ENCODE data around the gene ZNF230. TPM values are rescaled to one million over a fixed set of nuclear protein-coding genes. Genes with fewer than 3 reads are reported as not detected.

ZNF230 gene
- total and polyA plus RNA-seq, 2 donors (not counting 3 experiments of a cell fraction or from before 2014, with no cell fraction given) = 1.4 to 2.9 TPM

DNA sequence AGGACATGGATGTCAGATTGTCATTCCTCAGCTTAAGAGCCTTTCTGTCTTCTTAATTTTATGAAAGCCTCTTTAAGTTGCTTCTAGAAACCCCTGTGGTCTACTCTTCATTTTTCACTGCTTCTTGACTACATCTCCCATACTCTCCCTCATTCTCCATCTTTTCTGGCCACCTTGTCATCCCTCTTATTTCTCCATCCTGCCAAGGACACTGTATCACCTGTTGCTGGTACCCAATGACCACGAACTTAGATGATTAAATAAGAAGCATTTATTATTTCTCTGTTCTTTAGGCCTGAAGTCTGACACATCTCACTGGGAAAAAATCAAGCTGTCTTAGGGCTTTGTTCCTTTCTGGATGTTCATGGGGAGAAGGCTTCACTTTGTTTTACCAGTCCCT lies 58.3 kb downstream of the ZNF230 start:
- Histone ChIP-seq H3K9me3 (replicated peaks; ENCODE audit: control insufficient read depth, insufficient read depth, low read length) (peaks cover 2% of the 10 kb centered on the region), H3K36me3 (ENCODE audit: control insufficient read depth in 2 of 2, extremely low read depth in 1 of 2, insufficient read depth in 2 of 2, low read length in 2 of 2) (peaks cover 1 to 19% of the 10 kb centered on the region in 2 experiments), H2AFZ (ENCODE audit: low read depth, low read length) (no peak overlapping the region), H3K4me1 (ENCODE audit: control insufficient read depth, extremely low read depth, insufficient read depth, low read length) (no peaks in the 10 kb centered on the region), H3K9me1 (replicated peaks; ENCODE audit: control insufficient read depth, extremely low read depth, insufficient read depth, low read length) (no peaks in the 10 kb centered on the region), H3K27me3 (ENCODE audit: control insufficient read depth in 2 of 2, insufficient read depth in 2 of 2, low read length in 2 of 2) (no peaks in the 10 kb centered on the region), H4K20me1 (replicated peaks; ENCODE audit: control insufficient read depth, extremely low read depth, insufficient read depth, low read length) (no peaks in the 10 kb centered on the region), H3K9ac (replicated peaks; ENCODE audit: extremely low read depth, insufficient read depth, low read length) (no peak overlapping the region), H3K4me3 (replicated peaks in 1 of 3; ENCODE audit: insufficient read depth in 1 of 3, low read depth in 1 of 3, low read length in 3 of 3) (no peak overlapping the region), H3K79me2 (ENCODE audit: control insufficient read depth, insufficient read depth, low read length) (no peaks in the 10 kb centered on the region), H3K27ac (ENCODE audit: insufficient read depth, low read depth, low read length) (no peak overlapping the region), H3K4me2 (ENCODE audit: insufficient read depth, low read length) (no peak overlapping the region)
- POLR2A ChIA-PET = no interaction called here
- BruUV-seq (replicated peaks) = no TSS peak
- intact Hi-C loops (cut with micrococcal nuclease) = no loop called here
- CTCF ChIA-PET = no interaction called here
- dilution Hi-C loops (cut with MboI; ENCODE audit: extremely low pct_ligation_motif_present, low sequenced_read_pairs) = no loop called here
- FAIRE-seq (no peak), DNase-seq (ENCODE audit: low read depth, low spot score) (no peak)
- no peak for TF ChIP-seq POLR2A (IDR thresholded peaks at IDR 0.05; ENCODE audit: low read depth, low read length)
- TF ChIP-seq, protein P1, sequence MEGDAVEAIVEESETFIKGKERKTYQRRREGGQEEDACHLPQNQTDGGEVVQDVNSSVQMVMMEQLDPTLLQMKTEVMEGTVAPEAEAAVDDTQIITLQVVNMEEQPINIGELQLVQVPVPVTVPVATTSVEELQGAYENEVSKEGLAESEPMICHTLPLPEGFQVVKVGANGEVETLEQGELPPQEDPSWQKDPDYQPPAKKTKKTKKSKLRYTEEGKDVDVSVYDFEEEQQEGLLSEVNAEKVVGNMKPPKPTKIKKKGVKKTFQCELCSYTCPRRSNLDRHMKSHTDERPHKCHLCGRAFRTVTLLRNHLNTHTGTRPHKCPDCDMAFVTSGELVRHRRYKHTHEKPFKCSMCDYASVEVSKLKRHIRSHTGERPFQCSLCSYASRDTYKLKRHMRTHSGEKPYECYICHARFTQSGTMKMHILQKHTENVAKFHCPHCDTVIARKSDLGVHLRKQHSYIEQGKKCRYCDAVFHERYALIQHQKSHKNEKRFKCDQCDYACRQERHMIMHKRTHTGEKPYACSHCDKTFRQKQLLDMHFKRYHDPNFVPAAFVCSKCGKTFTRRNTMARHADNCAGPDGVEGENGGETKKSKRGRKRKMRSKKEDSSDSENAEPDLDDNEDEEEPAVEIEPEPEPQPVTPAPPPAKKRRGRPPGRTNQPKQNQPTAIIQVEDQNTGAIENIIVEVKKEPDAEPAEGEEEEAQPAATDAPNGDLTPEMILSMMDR (IDR thresholded peaks at IDR 0.05; ENCODE audit: extremely low read depth in 1 of 2, insufficient read depth in 1 of 2, low read depth in 1 of 2, low read length in 2 of 2) = no peak

Small RNAs within 50 kb of the gene (small RNA-seq; reads per million reads assigned to genes)
- gene AC006213.5 (ENCODE audit: insufficient read depth, insufficient read length, low read depth, low replicate concordance) = not detected

Other genes with a start within 250 kb of the ZNF230 start
- 45.0 and 53.3 TPM in 2 replicates for gene SMG9, start 248.0 kb upstream of the ZNF230 start, total RNA-seq
- 25.5 and 26.4 TPM in 2 replicates for gene SMG9, start 248.0 kb upstream of the ZNF230 start, polyA plus RNA-seq
- 0.35 TPM in 1 of 2 replicates, not detected in the other for gene KCNN4, start 222.0 kb upstream of the ZNF230 start, total RNA-seq
- 0.27 and 0.29 TPM in 2 replicates for gene KCNN4, start 222.0 kb upstream of the ZNF230 start, polyA plus RNA-seq
- not detected in 2 replicates for gene LYPD5, start 200.5 kb upstream of the ZNF230 start, total RNA-seq
- 0.11 and 0.28 TPM in 2 replicates for gene LYPD5, start 200.5 kb upstream of the ZNF230 start, polyA plus RNA-seq
- 6.0 and 10.7 TPM in 2 replicates for gene ZNF283, start 175.6 kb upstream of the ZNF230 start, total RNA-seq
- 1.4 and 1.9 TPM in 2 replicates for gene ZNF283, start 175.6 kb upstream of the ZNF230 start, polyA plus RNA-seq
- gene ZNF404, start 119.0 kb upstream of the ZNF230 start, total RNA-seq = 0.62 and 1.5 TPM in 2 replicates
- gene ZNF404, start 119.0 kb upstream of the ZNF230 start, polyA plus RNA-seq = 0.37 and 0.68 TPM in 2 replicates
- 10.8 and 11.2 TPM in 2 replicates for gene ZNF45, start 67.7 kb upstream of the ZNF230 start, total RNA-seq
- 4.7 and 6.1 TPM in 2 replicates for gene ZNF45, start 67.7 kb upstream of the ZNF230 start, polyA plus RNA-seq
- gene ZNF221, start 51.7 kb upstream of the ZNF230 start, total RNA-seq = 4.2 and 6.0 TPM in 2 replicates
- 0.45 and 1.4 TPM in 2 replicates for gene ZNF221, start 51.7 kb upstream of the ZNF230 start, polyA plus RNA-seq
- 5.9 and 7.6 TPM in 2 replicates for gene ZNF155, start 18.8 kb upstream of the ZNF230 start, total RNA-seq
- 1.8 and 2.0 TPM in 2 replicates for gene ZNF155, start 18.8 kb upstream of the ZNF230 start, polyA plus RNA-seq
- 4.7 and 5.2 TPM in 2 replicates for gene ZNF222, start 22.4 kb downstream of the ZNF230 start, total RNA-seq
- 0.99 and 2.2 TPM in 2 replicates for gene ZNF222, start 22.4 kb downstream of the ZNF230 start, polyA plus RNA-seq
- gene ZNF223, start 49.1 kb downstream of the ZNF230 start, total RNA-seq = 3.4 and 3.7 TPM in 2 replicates
- gene ZNF223, start 49.1 kb downstream of the ZNF230 start, polyA plus RNA-seq = 1.2 and 1.6 TPM in 2 replicates
- 2.4 and 2.7 TPM in 2 replicates for gene ZNF284, start 69.2 kb downstream of the ZNF230 start, total RNA-seq
- 0.98 and 1.1 TPM in 2 replicates for gene ZNF284, start 69.2 kb downstream of the ZNF230 start, polyA plus RNA-seq
- 19.4 and 21.8 TPM in 2 replicates for gene ZNF224, start 91.4 kb downstream of the ZNF230 start, total RNA-seq
- 6.8 and 8.5 TPM in 2 replicates for gene ZNF224, start 91.4 kb downstream of the ZNF230 start, polyA plus RNA-seq
- gene ZNF225, start 110.4 kb downstream of the ZNF230 start, total RNA-seq = 3.9 and 4.1 TPM in 2 replicates
- 0.83 and 0.92 TPM in 2 replicates for gene ZNF225, start 110.4 kb downstream of the ZNF230 start, polyA plus RNA-seq
- 10.6 and 11.9 TPM in 2 replicates for gene ZNF234, start 138.6 kb downstream of the ZNF230 start, total RNA-seq
- gene ZNF234, start 138.6 kb downstream of the ZNF230 start, polyA plus RNA-seq = 2.1 and 2.5 TPM in 2 replicates
- gene ZNF226, start 162.1 kb downstream of the ZNF230 start, total RNA-seq = 19.7 and 19.8 TPM in 2 replicates
- 5.9 and 8.8 TPM in 2 replicates for gene ZNF226, start 162.1 kb downstream of the ZNF230 start, polyA plus RNA-seq
- 17.2 and 17.8 TPM in 2 replicates for gene ZNF227, start 209.6 kb downstream of the ZNF230 start, total RNA-seq
- gene ZNF227, start 209.6 kb downstream of the ZNF230 start, polyA plus RNA-seq = 2.8 and 3.4 TPM in 2 replicates

Measured in endothelial cell of umbilical vein (primary cell).